DOHH2 (cell line): ENCODE data around the gene AIRE.

Experiments used
- EZH2phosphoT487 ChIP-seq: fragments of 200-600 bp; sonication (generic); IDR thresholded peaks from 2 replicates; pipeline ENCODE4 v1.6.1; 2017; ENCODE audit warnings: borderline replicate concordance, mild to moderate bottlenecking, antibody characterized with exemption, low read length, moderate library complexity, mixed read lengths
- TF ChIP-seq, protein P1 (sequence below): fragments of 200-600 bp; sonication (generic); IDR thresholded peaks from one replicate; pipeline ENCODE4 v1.5.1; 2014; ENCODE audit warnings: antibody characterized with exemption, mild to moderate bottlenecking, low read depth, low read length; ENCODE audit not compliant: poor library complexity, severe bottlenecking

DNA sequence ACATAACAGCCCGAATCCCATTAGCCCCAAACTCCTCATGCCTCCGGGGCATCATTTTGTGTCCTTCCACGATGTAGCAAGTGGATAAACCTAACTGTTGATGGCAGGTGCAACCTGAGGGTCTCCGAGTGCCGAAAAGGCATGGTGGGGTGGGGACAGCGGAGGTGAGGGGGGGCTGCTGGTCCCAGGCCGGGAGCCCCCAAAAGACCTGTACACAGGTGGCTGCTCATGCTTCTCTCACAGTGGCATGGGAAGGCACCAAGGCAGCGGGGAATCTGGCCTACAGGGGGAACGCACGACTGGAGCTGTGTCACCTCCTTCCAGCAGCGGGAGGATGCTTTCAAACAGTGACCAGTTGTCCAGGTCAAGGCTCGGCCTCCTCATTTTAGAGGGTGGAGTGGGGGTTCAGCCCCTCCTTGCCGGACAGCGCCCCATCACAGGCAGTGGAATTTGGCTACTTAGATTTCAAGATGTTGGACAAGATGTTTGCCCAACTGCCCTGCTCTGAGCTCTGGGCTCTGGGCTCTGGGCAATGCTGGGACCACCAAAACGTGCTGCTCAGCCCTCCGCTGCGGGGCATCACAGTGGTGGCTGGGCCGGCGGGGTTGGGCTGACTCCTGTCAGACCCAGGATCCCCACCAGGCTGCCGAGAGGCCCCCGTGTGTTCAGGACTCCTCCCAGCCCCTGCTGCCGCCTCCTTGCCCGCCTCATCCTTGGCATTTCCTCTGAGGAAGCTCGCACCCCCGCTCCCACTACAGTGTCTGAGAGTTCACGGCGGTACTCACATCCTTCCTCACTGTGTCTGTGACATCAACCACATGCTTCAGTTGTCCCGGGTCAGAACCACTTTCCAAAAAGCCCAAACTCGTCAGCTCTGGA lies 31.6 kb upstream of the AIRE start:
- TF ChIP-seq, protein P1, sequence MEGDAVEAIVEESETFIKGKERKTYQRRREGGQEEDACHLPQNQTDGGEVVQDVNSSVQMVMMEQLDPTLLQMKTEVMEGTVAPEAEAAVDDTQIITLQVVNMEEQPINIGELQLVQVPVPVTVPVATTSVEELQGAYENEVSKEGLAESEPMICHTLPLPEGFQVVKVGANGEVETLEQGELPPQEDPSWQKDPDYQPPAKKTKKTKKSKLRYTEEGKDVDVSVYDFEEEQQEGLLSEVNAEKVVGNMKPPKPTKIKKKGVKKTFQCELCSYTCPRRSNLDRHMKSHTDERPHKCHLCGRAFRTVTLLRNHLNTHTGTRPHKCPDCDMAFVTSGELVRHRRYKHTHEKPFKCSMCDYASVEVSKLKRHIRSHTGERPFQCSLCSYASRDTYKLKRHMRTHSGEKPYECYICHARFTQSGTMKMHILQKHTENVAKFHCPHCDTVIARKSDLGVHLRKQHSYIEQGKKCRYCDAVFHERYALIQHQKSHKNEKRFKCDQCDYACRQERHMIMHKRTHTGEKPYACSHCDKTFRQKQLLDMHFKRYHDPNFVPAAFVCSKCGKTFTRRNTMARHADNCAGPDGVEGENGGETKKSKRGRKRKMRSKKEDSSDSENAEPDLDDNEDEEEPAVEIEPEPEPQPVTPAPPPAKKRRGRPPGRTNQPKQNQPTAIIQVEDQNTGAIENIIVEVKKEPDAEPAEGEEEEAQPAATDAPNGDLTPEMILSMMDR: no peak
- TF ChIP-seq EZH2phosphoT487: no peak
